ENCODE measurements around the gene ASPSCR1.

GRCh38 chr17:81967533-81968395 lies 9.7 kb upstream of the ASPSCR1 start:
- no peak for TF ChIP-seq CTCF (IDR thresholded peaks at IDR 0.05)
- TF ChIP-seq POLR2A (IDR thresholded peaks at IDR 0.05), result no peak
- no peak for TF ChIP-seq EP300 (IDR thresholded peaks at IDR 0.05; ENCODE audit: low read depth)

Measured in transverse colon (tissue), 3 donors.